SU-DHL-6 (cell line): ENCODE results near the gene CCT5.

Experiments
- H2AFZ ChIP-seq: fragments of 200-600 bp; sonication (generic); 2 replicates; pipeline ENCODE4 v1.6.1; 2014; ENCODE audit warnings: low read depth, mild to moderate bottlenecking, moderate library complexity, mixed read lengths, antibody characterized with exemption, low read length; ENCODE audit not compliant: severe bottlenecking
- H3F3A ChIP-seq: fragments of 200-600 bp; shearing (Covaris generic); 2 replicates; pipeline ENCODE4 v1.6.0; 2016; ENCODE audit warnings: antibody characterized with exemption, mild to moderate bottlenecking; ENCODE audit not compliant: insufficient read depth
- H3K27ac ChIP-seq: fragments of 200-600 bp; sonication (generic); 2 replicates; pipeline ENCODE4 v1.5.1; 2016; ENCODE audit warnings: low read depth, mild to moderate bottlenecking, low read length, moderate library complexity, mixed read lengths
- H3K27me3 ChIP-seq: fragments of 200-600 bp; sonication (generic), shearing (Covaris generic); 2 replicates; pipeline ENCODE4 v1.6.0; 2014; ENCODE audit warnings: mild to moderate bottlenecking, low read length
- H3K36me3 ChIP-seq: fragments of 200-600 bp; sonication (generic); 2 replicates; pipeline ENCODE4 v1.6.1; 2014; ENCODE audit warnings: mild to moderate bottlenecking, low read length, mixed read lengths
- H3K4me2 ChIP-seq: fragments of 300-600, 200-600 bp; shearing (Covaris generic), sonication (generic); 2 replicates; pipeline ENCODE4 v1.6.0; 2014; ENCODE audit warnings: low read length, low read depth, mild to moderate bottlenecking; ENCODE audit not compliant: poor library complexity, severe bottlenecking
- H3K4me3 ChIP-seq: fragments of 200-600 bp; sonication (generic); 2 replicates; pipeline ENCODE4 v1.5.1; 2014; ENCODE audit warnings: antibody characterized with exemption, low read length, mild to moderate bottlenecking, mixed read lengths; ENCODE audit not compliant: insufficient read depth, poor library complexity, severe bottlenecking
- H3K79me2 ChIP-seq: fragments of 200-600 bp; sonication (generic); 2 replicates; pipeline ENCODE4 v1.6.1; 2014; ENCODE audit warnings: mild to moderate bottlenecking, low read length, moderate library complexity; ENCODE audit not compliant: insufficient read depth
- H3K9ac ChIP-seq: fragments of 200-600 bp; sonication (generic); 2 replicates; pipeline ENCODE4 v1.7.0; 2014; ENCODE audit warnings: mild to moderate bottlenecking, low read length
- H3K9me2 ChIP-seq: fragments of 200-600 bp; sonication (generic); replicated peaks from 2 replicates; pipeline ENCODE4 v1.6.1; 2014; ENCODE audit warnings: low read length; ENCODE audit not compliant: insufficient read depth
- H3K9me3 ChIP-seq: fragments of 200-600 bp; sonication (generic); 2 replicates; pipeline ENCODE4 v1.6.1; 2014; ENCODE audit warnings: low read length, mixed read lengths; ENCODE audit not compliant: insufficient read depth
- H4K20me1 ChIP-seq: fragments of 200-600 bp; sonication (generic); 2 replicates; pipeline ENCODE4 v1.6.1; 2014; ENCODE audit warnings: low read depth, mild to moderate bottlenecking, antibody characterized with exemption, low read length, moderate library complexity, mixed read lengths
- CTCF ChIP-seq: fragments of 200-600 bp; sonication (generic); IDR thresholded peaks from one replicate; pipeline ENCODE4 v1.5.1; 2017; ENCODE audit warnings: antibody characterized with exemption, mild to moderate bottlenecking, low read length, moderate library complexity; ENCODE audit not compliant: insufficient read depth, poor library complexity, severe bottlenecking
- EZH2phosphoT487 ChIP-seq: fragments of 200-600 bp; sonication (generic), shearing (Covaris generic); conservative IDR thresholded peaks from 2 replicates; pipeline ENCODE4 v1.6.1; 2018; ENCODE audit warnings: mild to moderate bottlenecking, antibody characterized with exemption, low read length, moderate library complexity, mixed read lengths

Gene CCT5

GRCh38 chr5:10277773-10278630, 27.9 kb downstream of the CCT5 start:
- H2AFZ ChIP-seq, result no peak overlapping the region
- no peaks in the 10 kb centered on the region for H3F3A ChIP-seq
- no peaks in the 10 kb centered on the region for H3K79me2 ChIP-seq
- no peak overlapping the region for H3K9ac ChIP-seq
- H4K20me1 ChIP-seq, result no peaks in the 10 kb centered on the region
- TF ChIP-seq CTCF (no peak), EZH2phosphoT487 (no peak)
- no peak overlapping the region for H3K4me2 ChIP-seq
- H3K4me3 ChIP-seq, result no peak overlapping the region
- H3K9me3 ChIP-seq, result no peaks in the 10 kb centered on the region
- H3K9me2 ChIP-seq, result no peaks in the 10 kb centered on the region
- no peaks in the 10 kb centered on the region for H3K27me3 ChIP-seq
- H3K36me3 ChIP-seq, result no peaks in the 10 kb centered on the region
- H3K27ac ChIP-seq, result no peak overlapping the region

GRCh38 chr5:10278658-10279279, 28.7 kb downstream of the CCT5 start:
- Histone ChIP-seq H4K20me1 (no peaks in the 10 kb centered on the region), H3K4me2 (no peak overlapping the region), H3K4me3 (no peak overlapping the region), H3K9ac (no peak overlapping the region), H3K27ac (no peak overlapping the region), H2AFZ (no peak overlapping the region), H3K36me3 (no peaks in the 10 kb centered on the region), H3K9me2 (no peaks in the 10 kb centered on the region), H3K79me2 (no peaks in the 10 kb centered on the region), H3K27me3 (no peaks in the 10 kb centered on the region), H3F3A (no peaks in the 10 kb centered on the region), H3K9me3 (no peaks in the 10 kb centered on the region)
- TF ChIP-seq CTCF (no peak), EZH2phosphoT487 (no peak)

- Histone ChIP-seq H2AFZ (no peak overlapping the region), H3K4me3 (no peak overlapping the region), H3K79me2 (no peaks in the 10 kb centered on the region), H3K4me2 (no peak overlapping the region), H3K9me2 (no peaks in the 10 kb centered on the region), H3K27me3 (no peaks in the 10 kb centered on the region), H4K20me1 (no peaks in the 10 kb centered on the region), H3K36me3 (no peaks in the 10 kb centered on the region), H3K27ac (no peak overlapping the region), H3F3A (0 out of 2 replicates have a peak, but pooled peaks cover under 1% of the 10 kb centered on the region), H3K9ac (no peak overlapping the region), H3K9me3 (no peaks in the 10 kb centered on the region)
- TF ChIP-seq CTCF (no peak), EZH2phosphoT487 (no peak)
Measured at GRCh38 chr5:10279328-10279727, 29.2 kb downstream of the CCT5 start.
